GM20000 (cell line): Measurements from ENCODE around the gene TTYH1.
A peak's percentile ranks its signal among the peaks of the same experiment; 100 is the strongest.

Experiments
- DNase-seq: peaks from one replicate; pipeline ENCODE4 v3.0.0; 2012; ENCODE audit warnings: low spot score
- CTCF ChIP-seq: IDR thresholded peaks from 2 replicates; pipeline ENCODE4 v1.5.1; 2012; ENCODE audit warnings: mild to moderate bottlenecking, control low read depth; ENCODE audit errors: extremely low read depth, missing control alignments

Gene TTYH1

GRCh38 chr19:54475706-54476105 is 60.4 kb downstream of the TTYH1 start:
- DNase-seq: no peak
- no peak for TF ChIP-seq CTCF

- no peak for TF ChIP-seq CTCF
- DNase-seq: no peak
Measured at GRCh38 chr19:54477650-54478049, 62.4 kb downstream of the TTYH1 start.

GRCh38 chr19:54478677-54479266 is 63.5 kb downstream of the TTYH1 start:
- DNase-seq: peak; percentile 55
- TF ChIP-seq CTCF: peak; percentile 45

- DNase-seq: no peak
- TF ChIP-seq CTCF: no peak
Measured at GRCh38 chr19:54480051-54480450, 64.8 kb downstream of the TTYH1 start.

GRCh38 chr19:54481326-54481930 is 66.2 kb downstream of the TTYH1 start:
- peak; percentile 66 for TF ChIP-seq CTCF
- DNase-seq: peak; percentile 60

GRCh38 chr19:54482889-54483288 is 67.6 kb downstream of the TTYH1 start:
- no peak for TF ChIP-seq CTCF
- no peak for DNase-seq

- no peak for TF ChIP-seq CTCF
- no peak for DNase-seq
Measured at GRCh38 chr19:54484451-54484850, 69.2 kb downstream of the TTYH1 start.
